ENCODE data around the gene HPF1.

The HPF1 gene

GRCh38 chr4:169730564-169730963, 27.2 kb downstream of the HPF1 start:
- no peak for DNase-seq

- no peak for DNase-seq
Measured at GRCh38 chr4:169727616-169728015, 30.1 kb downstream of the HPF1 start.

- DNase-seq, result no peak
Measured at GRCh38 chr4:169724260-169724659, 33.5 kb downstream of the HPF1 start.

- no peak for DNase-seq
Measured at GRCh38 chr4:169723207-169723965, 34.4 kb downstream of the HPF1 start.

- DNase-seq, result no peak
Measured at GRCh38 chr4:169720529-169720928, 37.2 kb downstream of the HPF1 start.

- no peak for DNase-seq
Measured at GRCh38 chr4:169716677-169717076, 41.1 kb downstream of the HPF1 start.

GRCh38 chr4:169715826-169716225, 41.9 kb downstream of the HPF1 start:
- no peak for DNase-seq

- no peak for DNase-seq
Measured at GRCh38 chr4:169707958-169708643, 49.6 kb downstream of the HPF1 start.

GRCh38 chr4:169698331-169698730, 59.4 kb downstream of the HPF1 start:
- DNase-seq, result no peak

- no peak for DNase-seq
Measured at GRCh38 chr4:169690787-169691186, 67.0 kb downstream of the HPF1 start.

- no peak for DNase-seq
Measured at GRCh38 chr4:169689681-169690080, 68.1 kb downstream of the HPF1 start.

GRCh38 chr4:169682372-169683047, 75.2 kb downstream of the HPF1 start:
- DNase-seq, result no peak
